Activated CD4-positive, alpha-beta T cell treated with anti-CD3 and anti-CD28 coated beads, Interleukin-10, Interleukin-2, amounts not matched to agents 100 ng/mL and 50 ng/mL, durations not matched to agents 16 hours and 8 hours (primary cell): Measurements from ENCODE around the gene AIF1L.

Experiments used
- DNase-seq: peaks from one replicate; pipeline ENCODE4 v3.0.0-alpha.2; 2020

The AIF1L gene

GRCh38 chr9:131078427-131079366 is 17.6 kb upstream of the AIF1L start:
- no peak for DNase-seq

GRCh38 chr9:131080589-131080988 is 15.7 kb upstream of the AIF1L start:
- DNase-seq = no peak

GRCh38 chr9:131081868-131082267 is 14.5 kb upstream of the AIF1L start:
- no peak for DNase-seq

- DNase-seq = no peak
These were observed 13.4 kb upstream of the AIF1L start for GRCh38 chr9:131082774-131083512.

- DNase-seq = no peak
These were observed 11.5 kb upstream of the AIF1L start for GRCh38 chr9:131084661-131085369.

GRCh38 chr9:131085370-131086122 is 10.8 kb upstream of the AIF1L start:
- DNase-seq = no peak

- no peak for DNase-seq
These were observed 8.9 kb upstream of the AIF1L start for GRCh38 chr9:131087354-131087893.

- no peak for DNase-seq
These were observed 6.1 kb upstream of the AIF1L start for GRCh38 chr9:131090025-131090787.

GRCh38 chr9:131091352-131091992 is 4.9 kb upstream of the AIF1L start:
- no peak for DNase-seq

- DNase-seq = no peak
These were observed 4.3 kb upstream of the AIF1L start for GRCh38 chr9:131092030-131092429.

GRCh38 chr9:131092548-131093440 is 3.5 kb upstream of the AIF1L start:
- no peak for DNase-seq

GRCh38 chr9:131094015-131094414 is 2.3 kb upstream of the AIF1L start:
- DNase-seq = no peak

GRCh38 chr9:131094622-131095021 is 1.7 kb upstream of the AIF1L start:
- DNase-seq = no peak

- no peak for DNase-seq
These were observed 564 bp upstream of the AIF1L start for GRCh38 chr9:131095666-131096268.

- DNase-seq = no peak
These were observed 1.0 kb downstream of the AIF1L start for GRCh38 chr9:131097126-131097947.

GRCh38 chr9:131097948-131098278 is 1.6 kb downstream of the AIF1L start:
- no peak for DNase-seq

- DNase-seq = no peak
These were observed 2.2 kb downstream of the AIF1L start for GRCh38 chr9:131098391-131099101.

GRCh38 chr9:131099102-131099606 is 2.8 kb downstream of the AIF1L start:
- DNase-seq = no peak
